ENCODE measurements around the gene PLCB3. TPM values are rescaled to one million over a fixed set of nuclear protein-coding genes. Genes with fewer than 3 reads are reported as not detected.

Gene PLCB3
- total and polyA plus RNA-seq, 2 donors (not counting 3 experiments of a cell fraction or from before 2014, with no cell fraction given) = 32.3 to 61.1 TPM

GRCh38 chr11:64208086-64208795 is 43.1 kb upstream of the PLCB3 start:
- Histone ChIP-seq H3K9ac (replicated peaks; ENCODE audit: extremely low read depth, insufficient read depth, low read length) (peak overlapping the region; percentile 71), H3K27ac (ENCODE audit: insufficient read depth, low read depth, low read length) (peak overlapping the region; percentile 91), H4K20me1 (replicated peaks; ENCODE audit: control insufficient read depth, extremely low read depth, insufficient read depth, low read length) (no peaks in the 10 kb centered on the region), H3K9me3 (replicated peaks; ENCODE audit: control insufficient read depth, insufficient read depth, low read length) (no peaks in the 10 kb centered on the region), H2AFZ (ENCODE audit: low read depth, low read length) (no peak overlapping the region), H3K27me3 (ENCODE audit: control insufficient read depth in 2 of 2, insufficient read depth in 2 of 2, low read length in 2 of 2) (no peaks in the 10 kb centered on the region), H3K79me2 (ENCODE audit: control insufficient read depth, insufficient read depth, low read length) (peaks cover 12% of the 10 kb centered on the region), H3K4me3 (replicated peaks in 1 of 3; ENCODE audit: insufficient read depth in 1 of 3, low read depth in 1 of 3, low read length in 3 of 3) (peak overlapping the region in 2 of 3 experiments; percentile 18 to 42), H3K36me3 (ENCODE audit: control insufficient read depth in 2 of 2, extremely low read depth in 1 of 2, insufficient read depth in 2 of 2, low read length in 2 of 2) (peaks cover 4 to 17% of the 10 kb centered on the region in 2 experiments), H3K4me2 (ENCODE audit: insufficient read depth, low read length) (peak overlapping the region; percentile 75), H3K9me1 (replicated peaks; ENCODE audit: control insufficient read depth, extremely low read depth, insufficient read depth, low read length) (no peaks in the 10 kb centered on the region), H3K4me1 (ENCODE audit: control insufficient read depth, extremely low read depth, insufficient read depth, low read length) (peaks cover 34% of the 10 kb centered on the region)
- FAIRE-seq (no peak), DNase-seq (ENCODE audit: low read depth, low spot score) (no peak)
- intact Hi-C loops (cut with micrococcal nuclease) (no loop called here), dilution Hi-C loops (cut with MboI; ENCODE audit: extremely low pct_ligation_motif_present, low sequenced_read_pairs) (no loop called here)
- ChIA-PET POLR2A (interaction anchor here (0.5 to 1.6 kb wide), 4 partner anchors 10 to 59 kb away, joined by 3 to 12 read pairs (median 5); partner anchors contain the start of genes NUDT22, STIP1 and TRPT1), CTCF (interaction anchor here (1.2 to 11.5 kb wide), 7 partner anchors 8 to 145 kb away, joined by 3 to 413 read pairs (median 9); partner anchors contain the start of genes CATSPERZ, DNAJC4, ESRRA and PRDX5)
- no TSS peak for BruUV-seq (replicated peaks)
- TF ChIP-seq JUN (IDR thresholded peaks at IDR 0.05; ENCODE audit: borderline replicate concordance, insufficient read depth, insufficient read length, low read depth) = no peak
- TF ChIP-seq MYC (IDR thresholded peaks at IDR 0.05; ENCODE audit: low read depth, low read length) = no peak
- TF ChIP-seq POLR2A (IDR thresholded peaks at IDR 0.05; ENCODE audit: low read depth, low read length) = no peak
- TF ChIP-seq POLR2AphosphoS5 (IDR thresholded peaks at IDR 0.05; ENCODE audit: insufficient read depth, low read depth, low read length) = no peak
- no peak for TF ChIP-seq MAX (IDR thresholded peaks at IDR 0.05; ENCODE audit: insufficient read depth, insufficient read length)
- TF ChIP-seq EZH2 (IDR thresholded peaks at IDR 0.05; ENCODE audit: borderline replicate concordance, low read depth, low read length, severe bottlenecking) = no peak
- no peak for TF ChIP-seq GATA2 (IDR thresholded peaks at IDR 0.05; ENCODE audit: insufficient read depth, insufficient read length, low read depth, low read length)
- no peak for TF ChIP-seq CTCF (IDR thresholded peaks at IDR 0.05; ENCODE audit: extremely low read depth in 1 of 2, insufficient read depth in 1 of 2, low read depth in 1 of 2, low read length in 2 of 2)
- no peak for TF ChIP-seq FOS (IDR thresholded peaks at IDR 0.05; ENCODE audit: borderline replicate concordance, insufficient read depth, low read length)

Measured in endothelial cell of umbilical vein (primary cell).